GM19238 (cell line): ENCODE data around the gene CD226.
"Not testable (repeated sequence)": the region's sequence is repeated elsewhere in the genome, so short reads cannot be mapped to it uniquely, and the experiment has no call there.

Experiments
- DNase-seq: peaks from one replicate; pipeline ENCODE4 v3.0.0; 2011; ENCODE audit warnings: low spot score; ENCODE audit not compliant: insufficient read length

The CD226 gene

DNA sequence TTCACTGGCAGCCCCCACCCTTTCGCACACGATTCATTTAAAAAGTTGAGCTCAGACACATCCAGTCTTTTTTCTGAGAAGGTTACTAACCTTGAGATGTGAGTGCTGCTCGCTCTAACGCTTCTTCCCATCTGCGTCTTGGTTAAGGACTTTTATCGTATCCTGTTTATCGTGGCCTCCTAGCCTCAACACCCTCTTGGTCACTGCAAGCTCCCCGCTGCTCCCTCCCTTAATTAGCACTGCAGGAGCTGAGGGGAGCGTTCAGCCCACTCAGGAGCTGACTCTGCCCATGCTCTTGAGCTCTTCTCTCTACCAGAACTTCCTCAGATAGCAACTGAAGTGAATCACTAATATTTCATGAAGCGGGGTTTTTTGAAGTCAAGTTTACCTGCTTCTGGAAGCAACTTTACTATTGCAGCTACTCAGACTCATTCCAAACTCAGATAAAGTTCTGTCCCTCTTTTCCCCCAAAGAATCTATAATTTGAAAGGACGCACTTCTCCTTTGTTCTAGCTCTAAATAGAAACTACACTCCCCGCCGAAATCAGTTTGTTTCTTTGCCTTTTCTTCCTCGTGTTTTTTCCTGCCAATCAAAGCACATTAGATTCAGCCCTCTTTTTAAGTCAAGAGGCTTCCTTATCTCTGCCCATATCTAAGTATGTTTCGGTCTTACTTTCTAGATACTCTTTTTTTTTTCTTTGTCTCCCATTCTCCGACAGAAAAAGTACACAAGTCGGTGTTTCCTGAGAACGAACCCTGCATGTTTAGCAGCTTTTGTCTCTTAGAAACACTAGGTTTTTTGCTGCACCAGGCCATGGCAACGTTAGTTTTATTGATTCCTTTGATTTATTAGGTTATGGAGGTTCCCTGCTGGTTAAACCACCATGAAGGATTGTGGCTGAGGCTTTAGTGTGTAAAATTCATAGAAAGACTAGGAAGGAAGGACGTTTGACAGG lies 9.3 kb upstream of the CD226 start:
- no peak for DNase-seq

DNA sequence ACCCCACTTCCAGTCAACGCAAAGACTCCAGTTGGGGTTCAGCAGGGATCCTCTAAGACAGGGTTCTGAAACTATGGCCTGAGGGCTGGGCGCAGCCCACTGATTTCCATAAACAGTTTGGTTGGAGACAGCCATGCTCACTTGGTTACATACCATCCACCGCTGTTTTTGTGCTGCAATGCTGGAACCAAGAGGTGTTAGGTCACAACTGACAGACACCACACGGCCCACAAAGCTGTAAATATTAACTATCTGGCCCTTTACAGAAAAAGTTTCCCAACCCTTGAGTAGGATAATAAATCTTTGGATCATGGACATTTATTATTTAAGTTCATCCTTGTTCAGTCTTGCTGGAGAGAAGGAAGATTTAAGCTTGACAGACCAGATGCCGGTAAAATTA lies 8.4 kb upstream of the CD226 start:
- DNase-seq = no peak

DNA sequence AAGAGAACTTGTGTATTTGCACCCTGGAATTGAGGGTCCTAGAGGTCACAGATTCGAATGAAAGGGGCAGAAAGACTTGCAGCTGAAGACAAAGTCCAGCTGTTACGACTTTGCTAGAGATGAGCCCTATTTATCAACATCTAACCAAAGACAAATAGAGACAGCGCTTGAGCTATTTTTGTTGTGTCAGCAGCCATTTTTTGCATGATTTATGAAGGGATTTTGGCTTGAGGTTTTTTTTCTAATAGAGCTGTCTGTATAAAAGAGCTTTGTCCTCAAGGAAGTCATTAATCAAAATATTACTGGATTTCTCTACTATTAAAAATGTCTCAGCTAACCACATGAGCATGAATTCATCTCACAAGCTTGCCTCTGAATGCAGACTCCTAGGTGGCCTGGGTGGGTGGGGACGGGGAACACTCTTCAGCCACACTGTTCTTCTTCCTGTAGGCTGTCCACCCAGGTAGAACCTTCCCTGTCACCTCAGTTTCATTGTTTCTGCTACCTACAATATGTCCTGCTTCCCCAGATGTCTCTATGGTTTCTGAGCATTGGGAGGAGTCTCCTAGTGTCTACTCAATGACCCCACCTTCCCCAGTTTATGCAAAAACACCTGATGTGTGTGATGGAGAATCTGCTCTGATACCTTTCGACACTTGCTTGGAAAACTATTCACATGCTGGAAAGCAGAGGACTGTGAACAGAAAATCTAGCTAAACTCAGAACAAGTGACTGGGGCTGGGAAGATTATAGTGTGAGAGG lies 7.2 kb upstream of the CD226 start:
- DNase-seq = no peak

DNA sequence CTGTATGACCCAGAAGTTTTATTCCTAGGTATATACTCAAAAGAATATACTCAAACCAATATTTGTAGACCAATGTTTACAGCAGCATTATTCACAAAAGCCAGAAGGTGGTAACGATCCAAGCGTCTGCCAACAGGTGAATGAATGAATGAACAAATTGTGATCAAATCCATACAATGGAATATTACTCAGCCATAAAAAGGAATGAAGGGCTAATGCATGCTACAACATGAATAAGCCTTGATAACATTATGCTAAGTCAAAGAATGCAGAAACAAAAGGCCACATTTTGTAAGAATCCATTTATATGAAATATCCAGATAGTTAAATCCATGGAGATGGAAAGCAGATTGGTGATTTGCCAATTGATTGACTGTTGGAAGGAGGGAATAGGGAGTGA lies 5.5 kb upstream of the CD226 start:
- DNase-seq = no peak

GRCh38 chr18:69951182-69951581 lies 3.5 kb upstream of the CD226 start:
- DNase-seq = no peak

GRCh38 chr18:69949538-69949936 lies 1.9 kb upstream of the CD226 start:
- DNase-seq = no peak

DNA sequence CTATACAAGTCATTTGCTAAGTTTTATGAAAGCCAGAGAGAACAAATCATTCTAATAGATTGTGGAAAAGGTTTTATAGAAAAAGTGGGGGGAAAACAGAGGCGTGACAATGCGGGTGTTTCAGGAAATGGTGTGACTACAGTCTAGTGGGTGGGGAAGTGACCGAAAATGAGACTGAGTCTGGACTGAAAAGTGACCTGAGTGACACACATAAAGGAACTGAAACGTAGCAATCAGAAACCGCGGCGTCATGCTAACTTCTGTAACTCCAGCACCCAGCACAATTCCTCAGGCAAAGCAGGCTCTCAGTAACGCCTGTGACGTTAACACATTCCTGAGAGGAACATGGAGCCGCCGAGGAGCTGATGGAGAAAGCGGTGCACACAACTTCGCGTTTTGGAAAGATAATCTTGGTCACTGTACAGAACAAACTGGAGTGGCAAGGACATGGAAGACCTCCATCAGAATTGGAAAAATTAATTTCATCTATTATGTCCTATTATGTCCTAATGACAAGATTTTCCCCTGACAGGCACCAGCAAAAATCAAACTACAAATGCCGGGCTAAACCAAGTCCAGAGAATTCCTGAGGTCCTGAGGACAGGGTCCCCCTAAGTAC lies 1.4 kb upstream of the CD226 start:
- peak; percentile 39 for DNase-seq

DNA sequence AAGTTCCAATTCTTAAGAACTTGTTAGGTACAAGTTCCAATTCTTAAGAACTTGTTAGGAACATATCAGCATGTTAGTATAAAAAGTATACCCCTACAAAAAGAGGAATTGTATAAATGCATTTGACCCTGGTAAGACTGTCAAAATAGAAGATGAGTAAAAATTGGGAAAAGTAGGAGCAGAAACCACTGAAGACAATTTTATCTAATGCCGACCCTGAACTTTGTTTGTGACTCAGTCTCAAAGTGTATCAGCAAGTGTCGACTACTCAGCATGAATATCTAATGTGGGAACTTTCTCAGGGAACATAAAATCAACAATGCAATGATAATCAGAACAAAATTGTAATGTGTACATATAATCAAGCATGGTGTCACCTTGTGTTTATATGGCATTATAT lies 583 bp upstream of the CD226 start:
- no peak for DNase-seq

DNA sequence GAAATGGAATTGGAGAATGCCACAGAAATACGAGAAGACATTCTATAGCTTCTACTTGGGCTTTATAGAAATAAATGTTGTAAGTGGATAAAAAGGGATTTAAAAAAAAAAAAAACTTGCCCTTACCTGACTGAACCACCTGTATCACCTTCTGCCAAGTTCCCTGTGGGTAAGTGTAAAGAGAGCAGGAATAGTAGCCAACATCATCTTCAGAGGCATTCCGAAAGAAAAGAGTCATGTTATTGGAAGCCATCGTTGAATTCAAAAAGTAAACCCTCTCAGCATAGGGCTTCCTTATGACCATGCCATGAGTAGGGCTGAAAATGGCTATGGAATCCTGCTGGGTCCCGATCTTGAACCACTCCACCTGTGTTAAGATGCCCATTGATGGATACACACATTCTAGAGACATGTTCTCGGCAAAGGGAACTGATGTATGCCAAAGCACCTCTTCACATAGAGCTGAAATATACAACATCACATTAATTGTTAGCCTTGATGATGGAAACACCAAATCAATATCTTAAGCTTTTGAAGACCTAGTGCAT lies 991 bp downstream of the CD226 start:
- no peak for DNase-seq

DNA sequence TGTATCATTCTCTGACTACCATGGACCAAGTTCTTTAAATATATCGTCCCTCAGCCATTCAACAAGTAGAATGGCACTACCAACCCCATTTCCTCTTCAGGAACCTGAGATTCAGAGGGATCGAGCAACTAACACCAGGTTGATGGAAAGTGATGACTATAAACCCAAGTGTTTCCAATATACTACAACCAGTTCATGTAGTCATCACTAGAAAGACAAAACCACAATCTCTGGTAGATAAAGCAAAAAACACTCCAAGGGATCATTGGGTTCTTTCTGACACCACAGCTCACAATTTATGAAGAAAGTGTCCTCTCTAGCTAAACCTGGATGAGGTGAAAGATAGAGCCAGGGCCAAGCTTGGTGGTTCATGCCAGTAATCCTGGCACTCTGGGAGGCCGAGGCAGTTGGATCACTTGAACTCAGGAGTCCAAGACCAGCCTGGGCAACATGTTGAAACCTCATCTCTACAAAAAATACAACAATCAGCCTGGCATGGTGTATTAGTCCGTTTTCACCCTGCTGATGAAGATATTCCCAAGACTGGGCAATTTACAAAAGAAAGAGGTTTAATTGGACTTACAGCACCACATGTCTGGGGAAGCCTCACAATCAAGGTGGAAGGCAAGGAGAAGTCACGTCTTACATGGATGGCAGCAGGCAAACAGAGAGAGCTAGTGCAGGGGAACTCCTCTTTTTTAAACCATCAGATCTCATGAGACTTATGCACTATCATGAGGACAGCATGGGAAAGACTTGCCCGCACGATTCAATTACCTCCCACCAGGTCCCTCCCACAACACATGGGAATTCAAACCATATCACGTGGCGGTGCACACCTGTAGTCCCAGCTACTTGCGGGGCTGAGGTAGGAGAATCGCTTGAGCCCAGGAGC lies 2.2 kb downstream of the CD226 start:
- no peak for DNase-seq

DNA sequence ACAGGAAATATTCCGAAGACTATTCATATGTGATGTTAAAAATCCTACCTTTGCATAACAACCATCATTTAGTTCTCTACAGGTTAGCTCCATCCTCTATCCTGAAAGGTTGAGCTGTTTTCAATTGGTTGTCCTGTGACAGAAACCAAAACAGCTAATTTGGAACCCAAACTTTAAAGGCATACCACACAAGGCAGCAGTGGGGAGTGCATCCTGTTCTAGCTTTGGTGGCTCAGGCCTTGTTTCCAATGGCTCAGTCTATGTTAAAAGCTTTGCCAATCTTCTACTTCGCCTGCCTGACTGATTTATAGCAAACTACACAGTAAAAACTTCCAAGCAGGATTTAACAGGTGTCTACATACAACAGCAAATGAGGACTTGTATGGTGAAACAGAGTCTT lies 3.2 kb downstream of the CD226 start:
- no peak for DNase-seq

- DNase-seq = no peak
These were observed 4.7 kb downstream of the CD226 start for GRCh38 chr18:69943021-69943420.

GRCh38 chr18:69941183-69941582 lies 6.5 kb downstream of the CD226 start:
- DNase-seq = no peak

GRCh38 chr18:69939812-69940211 lies 7.9 kb downstream of the CD226 start:
- not testable (repeated sequence) for DNase-seq

DNA sequence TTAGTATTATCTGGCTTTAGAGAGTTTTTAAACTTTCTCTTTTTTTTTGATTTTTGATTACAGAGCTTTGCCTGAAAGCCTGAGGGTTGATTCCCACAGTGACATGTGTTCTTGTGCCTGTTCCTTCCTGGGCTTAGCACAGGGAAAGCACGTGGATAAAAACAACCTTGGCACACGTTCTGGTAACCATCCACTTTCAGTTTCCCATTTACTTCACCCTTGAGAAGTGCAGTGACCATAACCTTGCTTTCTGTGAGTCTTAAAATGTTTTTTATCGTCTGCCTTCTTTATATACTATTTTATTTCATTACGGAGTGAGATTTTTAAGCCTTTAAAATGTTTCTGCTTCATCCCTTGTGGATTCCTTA lies 11.5 kb downstream of the CD226 start:
- DNase-seq = no peak

- no peak for DNase-seq
These were observed 12.1 kb downstream of the CD226 start for GRCh38 chr18:69935319-69936190.

GRCh38 chr18:69934601-69935265 lies 12.9 kb downstream of the CD226 start:
- no peak for DNase-seq

DNA sequence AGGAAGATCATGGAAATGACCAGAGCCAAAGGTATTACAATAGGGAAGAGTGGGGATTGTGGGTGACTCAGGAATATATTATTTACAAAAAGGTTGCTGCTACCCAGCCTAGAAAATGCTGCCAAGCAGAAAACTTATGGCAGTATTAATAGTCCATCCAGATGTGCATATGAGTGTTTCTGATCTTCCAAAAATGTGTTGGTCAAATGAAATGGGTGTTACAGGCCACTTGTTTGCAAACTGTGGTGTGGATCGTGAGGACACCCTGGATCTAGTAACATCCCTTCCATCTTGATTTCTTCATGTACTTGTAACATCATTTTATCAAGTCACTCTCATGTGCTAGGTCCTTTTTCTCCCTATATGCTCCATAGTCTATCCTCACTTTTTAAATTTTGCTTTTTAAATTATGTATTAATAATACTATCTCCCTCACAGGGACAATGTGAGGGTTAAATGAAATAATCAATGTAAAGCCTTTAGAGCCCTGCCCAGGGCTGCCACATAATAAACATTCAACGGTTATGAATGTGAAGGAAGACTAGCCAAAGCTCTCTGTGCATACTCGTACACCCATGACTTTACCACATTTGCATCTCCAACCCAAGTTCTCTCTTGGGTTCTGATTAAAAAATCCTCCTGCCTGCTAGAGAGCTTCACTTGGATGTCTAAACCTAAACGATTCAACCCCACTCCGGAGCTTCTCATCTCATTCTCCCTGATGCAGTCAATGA lies 18.5 kb downstream of the CD226 start:
- DNase-seq = no peak

DNA sequence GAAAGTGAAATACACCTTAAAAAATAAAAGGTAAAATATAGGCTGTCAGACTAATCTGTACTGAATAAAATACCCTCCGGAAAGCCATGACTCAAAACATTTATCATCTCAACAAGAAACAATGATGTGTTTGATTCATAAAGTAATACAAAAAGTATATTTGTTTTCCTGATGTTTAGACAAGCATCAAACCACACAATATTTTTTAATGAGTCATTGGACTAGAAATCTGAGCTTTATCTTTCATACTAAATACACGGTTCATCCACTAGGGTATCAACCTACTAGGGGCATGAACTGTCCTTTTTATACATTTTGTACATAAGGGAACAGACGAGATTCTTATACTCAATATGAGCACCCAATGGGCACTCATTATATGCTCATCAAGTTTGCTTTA lies 31.3 kb downstream of the CD226 start:
- no peak for DNase-seq
